Lung (tissue), 12 donors: ENCODE data around the gene ACLY. TPM values are rescaled to one million over a fixed set of nuclear protein-coding genes. Genes with fewer than 3 reads are reported as not detected.

Experiments
- ATAC-seq: fragments of 200-7000 bp; cut with Tn5 transposase; one replicate; pipeline ENCODE4 v1.9.1; 2020; ENCODE audit warnings: moderate number of reproducible peaks; ENCODE audit not compliant: insufficient read depth, low FRiP score
- DNase-seq, 3 donors: peaks; one replicate each; pipeline ENCODE4 v3.0.0-alpha.2; 2013 to 2017
- H3K27ac ChIP-seq, 2 donors: one replicate each; pipeline ENCODE4 v1.5.1; 2013; ENCODE audit warnings: mild to moderate bottlenecking in 2 of 2, moderate library complexity in 2 of 2, control low read depth in 1 of 2, inconsistent platforms in 1 of 2, low read depth in 1 of 2, low read length in 1 of 2
- H3K27me3 ChIP-seq, 3 donors: one replicate each; pipeline ENCODE4 v1.5.1; 2013; ENCODE audit warnings: low read length in 2 of 3; ENCODE audit not compliant: control insufficient read depth in 3 of 3, insufficient read depth in 3 of 3
- H3K36me3 ChIP-seq, 4 donors: one replicate each; pipeline ENCODE4 v1.5.1; 2013; ENCODE audit warnings: low read length in 4 of 4, mild to moderate bottlenecking in 1 of 4, moderate library complexity in 1 of 4; ENCODE audit not compliant: control insufficient read depth in 4 of 4, insufficient read depth in 4 of 4
- H3K4me1 ChIP-seq, 5 donors: one replicate each; pipeline ENCODE4 v1.5.1; 2013; ENCODE audit warnings: low read length in 5 of 5, mild to moderate bottlenecking in 2 of 5, moderate library complexity in 1 of 5; ENCODE audit not compliant: control insufficient read depth in 5 of 5, insufficient read depth in 5 of 5
- H3K4me3 ChIP-seq: one replicate; pipeline ENCODE4 v1.5.1; 2013; ENCODE audit warnings: mild to moderate bottlenecking, control low read depth, moderate library complexity
- H3K9ac ChIP-seq, 2 donors: one replicate each; pipeline ENCODE4 v1.5.1; 2013; ENCODE audit warnings: low read length in 2 of 2, control low read depth in 1 of 2; ENCODE audit not compliant: insufficient read depth in 1 of 2
- H3K9me3 ChIP-seq, 4 donors: one replicate each; pipeline ENCODE4 v1.5.1; 2013; ENCODE audit warnings: low read length in 3 of 4, mild to moderate bottlenecking in 1 of 4, moderate library complexity in 1 of 4; ENCODE audit not compliant: control insufficient read depth in 4 of 4, insufficient read depth in 3 of 4
- CTCF ChIP-seq: IDR thresholded peaks from 2 replicates; pipeline ENCODE4 v1.5.1; 2012; ENCODE audit warnings: mild to moderate bottlenecking; ENCODE audit errors: control extremely low read depth, extremely low read depth
- WGBS, 2 donors: extraction: QIAGEN DNeasy Blood & Tissue Kit; methylation state at CpG; one replicate each; pipeline ENCODE4 v1.1.7; 2013; 5-methylcytosine and 5-hydroxymethylcytosine counted together
- polyA plus RNA-seq, 2 donors: library from polyadenylated mRNA; stranded (reverse); fragments of 200-250 nt; gene quantifications; one replicate each; pipeline ENCODE4 v1.2.1, GENCODE V29; 2013
- total RNA-seq, 2 donors: library from RNA; depleted of rRNA in 1 of 2; stranded (reverse); fragments of >200 nt in 1 of 2; gene quantifications; one replicate each; pipeline ENCODE4 v1.2.1, GENCODE V29; 2014 to 2021
- donor health status: control.
- donor health status: control.
- donor health status: Bipolar disorder and iron deficiency.
- donor health status: healthy.
- donor health status: DM: yes; HTN: yes; CAD: no.

The ACLY gene
- total and polyA plus RNA-seq, 4 donors: 27.5 to 158 (median 79.0) TPM

GRCh38 chr17:41962111-41962510, 43.4 kb upstream of the ACLY start:
- TF ChIP-seq CTCF: no peak
- DNase-seq: no peak
- H3K36me3 ChIP-seq: no peaks in the 10 kb centered on the region
- 85 to 91% methylated on average over 5 of the region's 5 CpGs for WGBS, 2 donors
- H3K9ac ChIP-seq: no peak overlapping the region
- no peak for ATAC-seq
- H3K4me3 ChIP-seq: no peak overlapping the region
- H3K27me3 ChIP-seq: no peaks in the 10 kb centered on the region
- peaks cover 0 to 24% (median 3%) of the 10 kb centered on the region in 5 donors for H3K4me1 ChIP-seq
- H3K27ac ChIP-seq: no peak overlapping the region
- no peaks in the 10 kb centered on the region for H3K9me3 ChIP-seq

- WGBS, 2 donors: 60 to 61% methylated on average over 17 of the region's 17 CpGs
- peak; percentile 41 to 45 (median 44) for DNase-seq
- ATAC-seq: no peak
- Histone ChIP-seq H3K9me3 (no peaks in the 10 kb centered on the region), H3K4me1 (peaks cover 0 to 10% (median 0%) of the 10 kb centered on the region in 5 donors), H3K4me3 (no peak overlapping the region), H3K27me3 (no peaks in the 10 kb centered on the region), H3K27ac (no peak overlapping the region), H3K9ac (no peak overlapping the region), H3K36me3 (no peaks in the 10 kb centered on the region)
- TF ChIP-seq CTCF: no peak
Observed at GRCh38 chr17:41959336-41960095, 40.8 kb upstream of the ACLY start.

DNA sequence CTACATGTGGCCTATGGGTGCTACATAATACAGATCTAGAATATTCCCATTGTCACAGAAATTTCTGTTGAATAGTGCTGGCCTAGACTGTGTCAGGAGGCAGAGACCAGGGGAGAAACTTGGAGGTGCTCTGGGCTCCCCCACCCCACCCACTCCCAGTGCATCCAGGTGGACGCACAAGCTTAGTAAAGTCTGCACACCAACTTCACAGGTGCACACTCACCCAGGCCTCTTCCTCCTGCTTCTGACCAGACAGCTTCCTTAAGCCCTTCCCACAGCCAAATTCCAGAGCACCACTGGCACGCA, 40.2 kb upstream of the ACLY start:
- ATAC-seq: no peak
- H3K4me3 ChIP-seq: no peak overlapping the region
- H3K9me3 ChIP-seq: no peaks in the 10 kb centered on the region
- H3K27me3 ChIP-seq: no peaks in the 10 kb centered on the region
- 45 to 64% methylated on average over 2 of the region's 2 CpGs for WGBS, 2 donors
- no peak overlapping the region for H3K27ac ChIP-seq
- no peaks in the 10 kb centered on the region for H3K36me3 ChIP-seq
- peaks cover 0 to 10% (median 0%) of the 10 kb centered on the region in 5 donors for H3K4me1 ChIP-seq
- H3K9ac ChIP-seq: no peak overlapping the region
- no peak for TF ChIP-seq CTCF
- DNase-seq: no peak
